Measurements from ENCODE around the gene RMDN3. TPM values are rescaled to one million over a fixed set of nuclear protein-coding genes. Genes with fewer than 3 reads are reported as not detected.

The RMDN3 gene
- total and polyA plus RNA-seq, 9 of the 15 experiments (the other 6 are each of a cell fraction or from before 2014, with no cell fraction given), result 8.1 to 38.2 (median 25.9) TPM

- TF ChIP-seq E2F8 (IDR thresholded peaks at IDR 0.05; ENCODE audit: low read depth, partially characterized antibody), result no peak
- TF ChIP-seq PRMT5 (CRISPR knock-in tag; IDR thresholded peaks at IDR 0.05), result no peak
- TF ChIP-seq NFATC3 (IDR thresholded peaks at IDR 0.05), result no peak
- TF ChIP-seq MCM3 (IDR thresholded peaks at IDR 0.05), result no peak
- no peak for TF ChIP-seq STAG1 (CRISPR knock-in tag; IDR thresholded peaks at IDR 0.05; ENCODE audit: borderline replicate concordance)
- no peak for TF ChIP-seq SNRNP70 (optimal IDR thresholded peaks at IDR 0.05; ENCODE audit: low read depth, low read length)
- TF ChIP-seq MEF2D (tag; conservative IDR thresholded peaks at IDR 0.05; ENCODE audit: low read depth), result no peak
- TF ChIP-seq ZNF318 (IDR thresholded peaks at IDR 0.05; ENCODE audit: borderline replicate concordance in 1 of 2, low read depth in 1 of 2), result no peak
- peak; percentile 18; the same call in 1 of the 2 replicates for TF ChIP-seq THAP12 (CRISPR knock-in tag; IDR thresholded peaks at IDR 0.05)
- TF ChIP-seq HDAC2 (IDR thresholded peaks at IDR 0.05), result peak; percentile 30; the same call in 1 of the 2 replicates
- no peak for TF ChIP-seq ZNF41 (CRISPR knock-in tag; conservative IDR thresholded peaks at IDR 0.05)
- no peak for TF ChIP-seq BACH1 (tag; IDR thresholded peaks at IDR 0.05)
- no peak for TF ChIP-seq MTA2 (IDR thresholded peaks at IDR 0.05; ENCODE audit: low read depth)
- 0 out of 2 replicates have a peak, but pooled peaks have one; percentile 55 for TF ChIP-seq GATAD2A (IDR thresholded peaks at IDR 0.05)
Observed at GRCh38 chr15:40763801-40764628, 9.0 kb upstream of the RMDN3 start, which contains the start of gene GCHFR (continued).

All from K562 (cell line).